Keratinocyte (primary cell): Measurements from ENCODE around the gene SPRED3.

ENCODE experiments used
- CTCF ChIP-seq, 3 experiments: IDR thresholded peaks in 1 of 3; conservative IDR thresholded peaks in 1 of 3; optimal IDR thresholded peaks in 1 of 3; 2 replicates in 2 of 3; 3 replicates in 1 of 3; pipeline versions ENCODE3 to v1.5.1; 2011; ENCODE audit warnings: low read length in 3 of 3, mild to moderate bottlenecking in 3 of 3, moderate library complexity in 2 of 3, control low read depth in 1 of 3, inconsistent platforms in 1 of 3; ENCODE audit not compliant: insufficient read depth in 2 of 3; ENCODE audit errors: extremely low read depth in 1 of 3
- EZH2 ChIP-seq: IDR thresholded peaks from one replicate; pipeline ENCODE4 v1.6.1; 2012; ENCODE audit warnings: inconsistent platforms, mild to moderate bottlenecking, low read length, moderate library complexity

GRCh38 chr19:38429055-38429810 lies 40.7 kb downstream of the SPRED3 start:
- TF ChIP-seq CTCF (optimal IDR thresholded peaks at IDR 0.05 in 1 of 3, IDR thresholded peaks at IDR 0.05 in 1 of 3, conservative IDR thresholded peaks at IDR 0.05 in 1 of 3; ENCODE audit: extremely low read depth in 1 of 3, insufficient read depth in 2 of 3, low read length in 3 of 3) (no peak), EZH2 (no peak)
